ENCODE results near the gene PRKN.

The PRKN gene

DNA sequence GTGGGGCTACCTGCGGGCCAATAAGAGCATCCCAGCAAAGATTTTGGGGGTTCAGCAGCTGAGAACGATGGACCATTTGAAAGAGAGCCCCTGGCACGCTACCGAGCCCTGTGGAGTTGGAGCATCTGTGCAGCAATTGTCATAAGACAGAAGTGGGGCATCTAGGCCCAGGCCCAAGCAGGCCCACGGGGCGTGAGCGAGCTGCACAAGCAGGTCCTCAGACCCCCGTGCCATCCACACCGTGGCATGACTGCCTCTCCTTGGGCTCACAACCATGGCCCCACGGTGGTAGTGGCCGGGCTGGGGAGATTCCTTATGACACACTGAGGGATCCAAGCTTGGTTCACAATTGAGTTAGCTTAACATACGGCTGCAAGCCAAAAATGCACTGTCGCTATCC, 1350.5 kb downstream of the PRKN start:
- TF ChIP-seq, protein P1, sequence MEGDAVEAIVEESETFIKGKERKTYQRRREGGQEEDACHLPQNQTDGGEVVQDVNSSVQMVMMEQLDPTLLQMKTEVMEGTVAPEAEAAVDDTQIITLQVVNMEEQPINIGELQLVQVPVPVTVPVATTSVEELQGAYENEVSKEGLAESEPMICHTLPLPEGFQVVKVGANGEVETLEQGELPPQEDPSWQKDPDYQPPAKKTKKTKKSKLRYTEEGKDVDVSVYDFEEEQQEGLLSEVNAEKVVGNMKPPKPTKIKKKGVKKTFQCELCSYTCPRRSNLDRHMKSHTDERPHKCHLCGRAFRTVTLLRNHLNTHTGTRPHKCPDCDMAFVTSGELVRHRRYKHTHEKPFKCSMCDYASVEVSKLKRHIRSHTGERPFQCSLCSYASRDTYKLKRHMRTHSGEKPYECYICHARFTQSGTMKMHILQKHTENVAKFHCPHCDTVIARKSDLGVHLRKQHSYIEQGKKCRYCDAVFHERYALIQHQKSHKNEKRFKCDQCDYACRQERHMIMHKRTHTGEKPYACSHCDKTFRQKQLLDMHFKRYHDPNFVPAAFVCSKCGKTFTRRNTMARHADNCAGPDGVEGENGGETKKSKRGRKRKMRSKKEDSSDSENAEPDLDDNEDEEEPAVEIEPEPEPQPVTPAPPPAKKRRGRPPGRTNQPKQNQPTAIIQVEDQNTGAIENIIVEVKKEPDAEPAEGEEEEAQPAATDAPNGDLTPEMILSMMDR (IDR thresholded peaks at IDR 0.05) = no peak
- H3K4me3 Mint-ChIP-seq = no peak overlapping the region
- no peak for DNase-seq
- no peaks in the 10 kb centered on the region for H3K9me3 Mint-ChIP-seq
- peaks cover 15% of the 10 kb centered on the region for H3K4me1 Mint-ChIP-seq
- no peak overlapping the region for H3K27ac Mint-ChIP-seq
- no peaks in the 10 kb centered on the region for H3K36me3 Mint-ChIP-seq (ENCODE audit: low read depth)
- no peaks in the 10 kb centered on the region for H3K27me3 Mint-ChIP-seq (ENCODE audit: low read depth, poor library complexity)

DNA sequence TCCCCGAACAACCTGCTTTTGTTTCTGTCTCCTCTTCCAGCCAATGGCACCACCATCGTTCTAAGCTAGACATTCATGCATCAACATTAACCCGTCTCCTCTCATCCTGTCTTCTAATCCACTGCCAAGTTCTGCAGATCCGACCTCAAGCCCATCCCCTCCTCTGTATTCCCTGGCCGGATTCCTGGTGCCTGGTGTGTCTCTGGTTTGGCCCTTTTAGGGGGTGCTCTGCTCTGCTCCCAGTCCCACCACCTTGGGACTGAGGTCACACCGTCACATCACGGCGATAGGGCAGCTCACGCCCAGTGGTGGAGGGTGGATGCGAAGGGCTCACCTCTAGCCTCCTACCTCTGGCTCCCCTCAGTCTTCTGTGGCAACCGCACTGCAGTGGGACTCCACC, 1351.2 kb downstream of the PRKN start:
- peaks cover 13% of the 10 kb centered on the region for H3K4me1 Mint-ChIP-seq
- TF ChIP-seq, protein P1 (IDR thresholded peaks at IDR 0.05) = no peak
- H3K27ac Mint-ChIP-seq = peak overlapping the region; percentile 63
- H3K36me3 Mint-ChIP-seq (ENCODE audit: low read depth) = no peaks in the 10 kb centered on the region
- no peak overlapping the region for H3K4me3 Mint-ChIP-seq
- H3K27me3 Mint-ChIP-seq (ENCODE audit: low read depth, poor library complexity) = no peaks in the 10 kb centered on the region
- no peak for DNase-seq
- H3K9me3 Mint-ChIP-seq = no peaks in the 10 kb centered on the region

DNA sequence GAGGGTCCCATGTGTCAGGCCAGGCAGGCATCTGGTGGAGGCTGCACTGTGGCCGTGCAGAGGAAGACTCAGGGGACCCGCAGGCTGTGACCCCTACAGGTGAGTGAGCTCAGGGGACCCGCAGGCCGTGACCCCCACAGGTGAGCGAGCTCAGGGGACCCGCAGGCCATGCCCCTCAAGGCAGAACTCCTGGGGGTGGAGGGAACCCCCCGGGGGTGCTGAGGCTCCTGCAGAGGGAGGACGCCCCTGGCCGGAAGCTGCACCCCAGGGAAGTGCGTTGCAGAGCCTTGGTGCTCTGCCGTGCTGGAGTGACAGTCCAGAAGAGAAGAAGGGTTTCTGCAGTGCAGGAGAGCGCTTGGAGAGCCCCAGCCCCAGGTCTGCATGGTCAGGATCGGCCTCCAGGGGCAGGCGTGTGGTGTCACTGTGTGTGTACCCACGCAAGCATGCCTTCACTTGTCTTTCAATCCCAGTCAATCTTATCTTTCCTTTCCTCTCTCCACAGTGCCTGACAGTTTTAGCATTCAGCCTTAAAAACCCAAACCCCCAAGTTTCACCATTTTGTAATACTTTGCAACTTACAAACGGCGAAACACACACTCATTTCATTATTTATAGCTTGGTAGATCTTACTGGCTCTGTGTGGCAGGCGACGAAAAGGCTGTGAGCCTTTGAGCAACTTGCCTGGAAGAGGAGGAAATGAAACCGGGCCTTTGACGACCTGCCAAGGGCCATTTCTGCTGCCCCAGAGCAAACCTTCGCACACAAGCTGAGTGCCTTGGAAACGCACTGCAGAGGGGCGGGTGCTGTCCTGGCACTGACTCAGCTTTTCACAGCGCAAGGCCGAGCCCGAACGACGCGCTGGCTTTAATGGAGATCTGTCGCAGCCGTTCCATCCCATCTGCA, 1352.3 kb downstream of the PRKN start:
- Mint-ChIP-seq H3K36me3 (ENCODE audit: low read depth) (no peaks in the 10 kb centered on the region), H3K9me3 (no peaks in the 10 kb centered on the region), H3K27me3 (ENCODE audit: low read depth, poor library complexity) (no peaks in the 10 kb centered on the region), H3K4me3 (no peak overlapping the region), H3K4me1 (peaks cover 13% of the 10 kb centered on the region), H3K27ac (no peak overlapping the region)
- TF ChIP-seq, protein P1 (IDR thresholded peaks at IDR 0.05) = peak; percentile 19
- peak; percentile 23 for DNase-seq

DNA sequence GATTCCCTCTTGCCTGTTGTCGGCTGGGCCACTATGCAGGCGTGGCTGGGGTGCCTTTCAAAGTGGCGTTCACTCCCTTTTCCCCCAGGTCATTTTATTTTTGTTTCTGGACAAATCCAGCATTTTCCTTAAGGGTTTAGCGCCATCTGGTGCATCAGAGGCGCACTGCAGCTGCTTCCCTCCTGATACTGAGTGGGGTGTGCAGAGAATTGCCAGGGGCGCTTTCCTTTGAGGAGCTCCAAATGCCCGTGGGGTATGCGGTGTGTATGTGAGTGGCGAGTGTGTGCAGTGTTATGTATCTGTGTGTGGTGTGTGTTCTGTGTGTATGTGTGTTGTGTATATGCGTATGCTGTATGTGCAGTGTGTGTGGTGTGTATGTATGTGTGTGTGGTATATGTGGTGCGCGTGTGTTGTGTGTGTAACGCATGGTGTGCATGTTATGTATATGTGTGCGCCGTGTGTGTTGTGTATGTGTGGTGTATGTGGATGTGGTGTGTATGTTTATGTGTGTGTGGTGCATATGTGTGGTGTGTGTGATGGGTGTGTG, 1353.6 kb downstream of the PRKN start:
- H3K36me3 Mint-ChIP-seq (ENCODE audit: low read depth) = no peaks in the 10 kb centered on the region
- peak; percentile 86 for DNase-seq
- H3K4me1 Mint-ChIP-seq = peaks cover 5% of the 10 kb centered on the region

DNA sequence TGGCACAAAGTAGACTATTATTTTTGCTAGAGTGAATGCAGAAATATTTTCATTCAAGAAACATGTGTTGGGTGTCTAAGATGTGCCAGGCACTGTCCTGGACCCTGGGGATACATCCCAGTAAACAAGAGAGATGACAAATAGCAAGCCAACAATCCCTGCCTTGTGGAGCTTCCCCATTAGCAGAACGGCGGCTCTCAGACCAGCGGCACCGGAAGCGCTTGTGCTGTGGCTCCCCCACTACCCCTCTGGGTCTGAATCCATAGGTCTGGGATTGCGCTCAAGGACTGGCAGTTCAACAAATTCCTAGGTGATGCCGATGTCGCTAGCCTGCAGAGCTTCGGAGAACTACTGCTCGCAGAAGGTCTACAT, 1355.2 kb downstream of the PRKN start:
- no peaks in the 10 kb centered on the region for H3K36me3 Mint-ChIP-seq (ENCODE audit: low read depth)
- TF ChIP-seq, protein P1 (IDR thresholded peaks at IDR 0.05) = no peak
- no peak for DNase-seq
- H3K4me1 Mint-ChIP-seq = peaks cover 5% of the 10 kb centered on the region
- peaks cover 3% of the 10 kb centered on the region for H3K27me3 Mint-ChIP-seq (ENCODE audit: low read depth, poor library complexity)
- H3K27ac Mint-ChIP-seq = no peak overlapping the region
- no peak overlapping the region for H3K4me3 Mint-ChIP-seq
- H3K9me3 Mint-ChIP-seq = no peaks in the 10 kb centered on the region

More for the DNA sequence above, 1353.6 kb downstream of the PRKN start:
- TF ChIP-seq, protein P1 (IDR thresholded peaks at IDR 0.05) = peak; percentile 98
- H3K4me3 Mint-ChIP-seq = no peak overlapping the region
- peaks cover 3% of the 10 kb centered on the region for H3K27me3 Mint-ChIP-seq (ENCODE audit: low read depth, poor library complexity)
- H3K27ac Mint-ChIP-seq = no peak overlapping the region
- no peaks in the 10 kb centered on the region for H3K9me3 Mint-ChIP-seq

All from nephron progenitor cell (in vitro differentiated cells).